K562 (cell line): ENCODE results near the gene RASSF3. TPM values are rescaled to one million over a fixed set of nuclear protein-coding genes. Genes with fewer than 3 reads are reported as not detected.

Experiments used
- ARID1B ChIP-seq: fragments of 450-650 bp; IDR thresholded peaks from 2 replicates; pipeline ENCODE4 v1.6.1; 2016; ENCODE audit warnings: antibody characterized with exemption, mild to moderate bottlenecking, inconsistent platforms
- DIDO1 ChIP-seq: fragments of 450-650 bp; IDR thresholded peaks from 2 replicates; pipeline ENCODE4 v1.6.1; 2016; ENCODE audit warnings: low read depth, missing biosample characterization, missing genetic modification characterization
- FOXA1 ChIP-seq: fragments of 450-650 bp; IDR thresholded peaks from 2 replicates; pipeline ENCODE4 v1.6.1; 2016; ENCODE audit warnings: mild to moderate bottlenecking, borderline replicate concordance
- FUS ChIP-seq: fragments of 200-400 bp; formaldehyde crosslinking; optimal IDR thresholded peaks from 2 replicates; pipeline ENCODE3; 2017; ENCODE audit warnings: low read depth, low read length
- GABPB2 ChIP-seq: fragments of 250-450 bp; sonication (Bioruptor Pico); conservative IDR thresholded peaks from 2 replicates; pipeline ENCODE4 v1.5.1; 2021; ENCODE audit warnings: mild to moderate bottlenecking
- GATA2 ChIP-seq: sonication (generic); formaldehyde crosslinking; IDR thresholded peaks from 2 replicates; pipeline ENCODE4 v1.4.0; 2020; ENCODE audit warnings: mild to moderate bottlenecking, missing genetic modification reagents
- GATAD2A ChIP-seq: fragments of 450-650 bp; IDR thresholded peaks from 2 replicates; pipeline ENCODE4 v1.6.1; 2017
- HDAC1 ChIP-seq, 2 experiments: fragments of 450-650 bp; IDR thresholded peaks; 2 replicates each; pipeline ENCODE4 v1.6.1; 2016 to 2017; ENCODE audit warnings: inconsistent platforms in 1 of 2, mild to moderate bottlenecking in 1 of 2, moderate library complexity in 1 of 2
- HDAC3 ChIP-seq: fragments of 450-650 bp; IDR thresholded peaks from 2 replicates; pipeline ENCODE4 v1.6.1; 2018; ENCODE audit warnings: borderline replicate concordance, mild to moderate bottlenecking, moderate library complexity; ENCODE audit not compliant: partially characterized antibody
- IRF9 ChIP-seq: fragments of 450-650 bp; IDR thresholded peaks from 2 replicates; pipeline ENCODE4 v1.6.1; 2016; ENCODE audit warnings: missing biosample characterization, missing genetic modification characterization
- JUNB ChIP-seq: fragments of 450-650 bp; formaldehyde crosslinking; conservative IDR thresholded peaks from 2 replicates; pipeline ENCODE4 v1.4.0; 2020; ENCODE audit warnings: mild to moderate bottlenecking
- KAT8 ChIP-seq: fragments of 450-650 bp; IDR thresholded peaks from 2 replicates; pipeline ENCODE4 v1.6.1; 2016; ENCODE audit warnings: low read depth, mild to moderate bottlenecking
- KDM4B ChIP-seq, 2 experiments: fragments of 450-650 bp in 1 of 2; sonication (generic) in 1 of 2; IDR thresholded peaks; 2 replicates each; pipeline ENCODE4 v1.6.1; 2016 to 2017; ENCODE audit warnings: borderline replicate concordance in 2 of 2, antibody characterized with exemption in 1 of 2, low read depth in 1 of 2, mild to moderate bottlenecking in 1 of 2
- MTA1 ChIP-seq: fragments of 450-650 bp; IDR thresholded peaks from 2 replicates; pipeline ENCODE4 v1.6.1; 2017; ENCODE audit warnings: borderline replicate concordance
- MTA3 ChIP-seq: fragments of 450-650 bp; formaldehyde crosslinking; IDR thresholded peaks from 2 replicates; pipeline ENCODE4 v1.6.1; 2017; ENCODE audit warnings: mild to moderate bottlenecking, borderline replicate concordance
- NCOA2 ChIP-seq, 2 experiments: fragments of 450-650 bp; IDR thresholded peaks; 2 replicates each; pipeline ENCODE4 v1.6.1; 2018; ENCODE audit warnings: mild to moderate bottlenecking in 2 of 2, moderate library complexity in 1 of 2; ENCODE audit not compliant: partially characterized antibody in 2 of 2
- NCOR1 ChIP-seq: fragments of 450-650 bp; IDR thresholded peaks from 2 replicates; pipeline ENCODE4 v1.6.1; 2016; ENCODE audit warnings: mild to moderate bottlenecking, moderate library complexity
- NELFE ChIP-seq: IDR thresholded peaks from 2 replicates; pipeline ENCODE4 v1.6.1; 2011; ENCODE audit warnings: mild to moderate bottlenecking; ENCODE audit not compliant: insufficient read depth, insufficient read length
- SRSF3 ChIP-seq: fragments of 200-400 bp; formaldehyde crosslinking; IDR thresholded peaks from 2 replicates; pipeline ENCODE4 v1.6.1; 2016; ENCODE audit warnings: mild to moderate bottlenecking, low read length, moderate library complexity; ENCODE audit not compliant: insufficient read depth
- SRSF9 ChIP-seq: fragments of 200-400 bp; formaldehyde crosslinking; IDR thresholded peaks from 2 replicates; pipeline ENCODE4 v1.6.1; 2017; ENCODE audit warnings: low read depth, low read length, borderline replicate concordance
- THRAP3 ChIP-seq: fragments of 450-650 bp; IDR thresholded peaks from 2 replicates; pipeline ENCODE4 v1.6.1; 2016; ENCODE audit warnings: mild to moderate bottlenecking, inconsistent platforms, borderline replicate concordance
- TOE1 ChIP-seq, 2 experiments: fragments of 450-650 bp in 1 of 2; sonication (generic) in 1 of 2; formaldehyde crosslinking in 1 of 2; IDR thresholded peaks; 2 replicates each; pipeline versions ENCODE4 v1.7.1 to v1.8.0; 2016 to 2022; ENCODE audit warnings: borderline replicate concordance in 2 of 2, mild to moderate bottlenecking in 2 of 2, antibody characterized with exemption in 1 of 2, inconsistent platforms in 1 of 2, low read depth in 1 of 2, missing genetic modification reagents in 1 of 2, moderate library complexity in 1 of 2
- ZBTB1 ChIP-seq: sonication (generic); formaldehyde crosslinking; IDR thresholded peaks from 2 replicates; pipeline ENCODE4 v1.8.1; 2023; ENCODE audit warnings: missing genetic modification reagents, low read depth, mild to moderate bottlenecking, borderline replicate concordance
- ZEB2 ChIP-seq: fragments of 450-650 bp; IDR thresholded peaks from 2 replicates; pipeline ENCODE4 v1.6.1; 2016
- ZHX1 ChIP-seq: fragments of 150-350 bp; conservative IDR thresholded peaks from 2 replicates; pipeline ENCODE4 v1.6.1; 2014; ENCODE audit warnings: low read length
- ZNF197 ChIP-seq: fragments of 200-800 bp; sonication (Bioruptor generic); IDR thresholded peaks from 2 replicates; pipeline ENCODE4 v1.6.1; 2016; ENCODE audit warnings: low read depth, missing genetic modification characterization, missing compliant biosample characterization
- ZNF79 ChIP-seq: fragments of 250-450 bp; sonication (Bioruptor Pico); IDR thresholded peaks from 2 replicates; pipeline ENCODE4 v1.4.0; 2020; ENCODE audit warnings: low read depth, mild to moderate bottlenecking, moderate library complexity
- polyA plus RNA-seq, 8 experiments: library from polyadenylated mRNA; depleted of rRNA in 4 of 8; stranded (reverse) in 5 of 8; unstranded in 3 of 8; fragments of >200 nt; fragmentation: Nextera tagmentation in 2 of 8; fragmentation: Illumina TruSeq in 1 of 8; extraction: Ambion mirVana in 2 of 8; extraction: Trizol in 1 of 8; gene quantifications; 2 replicates each; pipeline versions ENCODE4 v1.2.1 to v1.2.3, GENCODE V29; 2011 to 2014; ENCODE audit warnings: inconsistent platforms in 1 of 8, missing spikeins in 1 of 8
- total RNA-seq, 7 experiments: library from RNA; depleted of rRNA in 6 of 7; stranded (reverse); fragments of >200 nt in 6 of 7; fragmentation: Illumina TruSeq in 2 of 7; extraction: Trizol in 2 of 7; gene quantifications; 2 replicates each; pipeline versions ENCODE4 v1.2.1 to v1.2.3, GENCODE V29; 2011 to 2021; ENCODE audit warnings: low replicate concordance in 1 of 7

Gene RASSF3
- total and polyA plus RNA-seq, 9 of the 15 experiments (the other 6 are each of a cell fraction or from before 2014, with no cell fraction given): 3.7 to 39.2 (median 20.2) TPM

- TF ChIP-seq THRAP3: no peak
- 0 out of 2 replicates have a peak, but pooled peaks have one; percentile 15 for TF ChIP-seq GATAD2A
- TF ChIP-seq ZEB2: 0 out of 2 replicates have a peak, but pooled peaks have one; percentile 16
- no peak for TF ChIP-seq IRF9 (tag)
- no peak; a peak in 1 of 4 replicates for TF ChIP-seq HDAC1 (IDR thresholded peaks at IDR 0.05)
- TF ChIP-seq FOXA1: no peak
- peak; percentile 37 for TF ChIP-seq NCOR1
- TF ChIP-seq MTA3: no peak
- no peak for TF ChIP-seq ZBTB1 (CRISPR knock-in tag)
- TF ChIP-seq KAT8: no peak
- no peak for TF ChIP-seq NELFE
- TF ChIP-seq GATA2 (CRISPR knock-in tag): peak; percentile 30; the same call in 1 of the 2 replicates
- peak; percentile 85 for TF ChIP-seq ARID1B
- no peak for TF ChIP-seq SRSF9
- no peak; the same call in 1 of the 2 replicates for TF ChIP-seq ZNF197
- TF ChIP-seq NCOA2 (IDR thresholded peaks at IDR 0.05; ENCODE audit: partially characterized antibody in 2 of 2): no peak
- no peak for TF ChIP-seq GABPB2
- TF ChIP-seq ZNF79: no peak
- peak; percentile 42 for TF ChIP-seq HDAC3
- no peak for TF ChIP-seq FUS
- no peak for TF ChIP-seq TOE1 (IDR thresholded peaks at IDR 0.05; ENCODE audit: borderline replicate concordance)
- TF ChIP-seq TOE1 (CRISPR knock-in tag; IDR thresholded peaks at IDR 0.05; ENCODE audit: borderline replicate concordance, low read depth): no peak
- TF ChIP-seq KDM4B (IDR thresholded peaks at IDR 0.05; ENCODE audit: borderline replicate concordance in 2 of 2, low read depth in 1 of 2): no peak
- no peak for TF ChIP-seq SRSF3
- no peak for TF ChIP-seq MTA1
- no peak for TF ChIP-seq JUNB
- TF ChIP-seq DIDO1 (tag): no peak
- TF ChIP-seq ZHX1: no peak
Measured at GRCh38 chr12:64618953-64619590, 8.8 kb downstream of the RASSF3 start (continued).
